Endothelial cell (in vitro differentiated cells): ENCODE results near the gene LRSAM1. TPM values are rescaled to one million over a fixed set of nuclear protein-coding genes. Genes with fewer than 3 reads are reported as not detected.

Source experiments
- DNase-seq: peaks from one replicate; pipeline ENCODE4 v3.0.0; 2021; ENCODE audit warnings: low spot score
- H3K27ac Mint-ChIP-seq: one replicate; pipeline ENCODE4 v1.8.0; 2021; ENCODE audit warnings: mixed read lengths, inconsistent platforms; ENCODE audit not compliant: unreplicated experiment
- H3K27me3 Mint-ChIP-seq: one replicate; pipeline ENCODE4 v1.8.0; 2021; ENCODE audit warnings: mild to moderate bottlenecking, moderate library complexity, mixed read lengths, inconsistent platforms; ENCODE audit not compliant: unreplicated experiment
- H3K36me3 Mint-ChIP-seq: one replicate; pipeline ENCODE4 v1.8.0; 2021; ENCODE audit warnings: mild to moderate bottlenecking, low read depth, mixed read lengths, inconsistent platforms; ENCODE audit not compliant: unreplicated experiment
- H3K4me1 Mint-ChIP-seq: one replicate; pipeline ENCODE4 v1.8.0; 2021; ENCODE audit warnings: mild to moderate bottlenecking, mixed read lengths, inconsistent platforms; ENCODE audit not compliant: unreplicated experiment
- H3K4me3 Mint-ChIP-seq: one replicate; pipeline ENCODE4 v1.8.0; 2021; ENCODE audit warnings: mild to moderate bottlenecking, mixed read lengths, inconsistent platforms; ENCODE audit not compliant: unreplicated experiment
- H3K9me3 Mint-ChIP-seq: one replicate; pipeline ENCODE4 v1.8.0; 2021; ENCODE audit warnings: mixed read lengths, inconsistent platforms; ENCODE audit not compliant: unreplicated experiment
- CTCF ChIP-seq: fragments of 200-600 bp; sonication (generic); IDR thresholded peaks from one replicate; pipeline ENCODE4 v1.5.0; 2021; ENCODE audit warnings: antibody characterized with exemption; ENCODE audit not compliant: unreplicated experiment
- total RNA-seq: library from RNA; stranded (reverse); fragmentation: NEBNext Ultra II Directional; extraction: Animal tissue kit (Norgen Biotek cat#: 25700); gene quantifications from one replicate; pipeline ENCODE4 v1.2.1, GENCODE V29; 2021; ENCODE audit not compliant: unreplicated experiment

Gene LRSAM1
- total RNA-seq, 1 donor from 2014 or later = 22.6 TPM

DNA sequence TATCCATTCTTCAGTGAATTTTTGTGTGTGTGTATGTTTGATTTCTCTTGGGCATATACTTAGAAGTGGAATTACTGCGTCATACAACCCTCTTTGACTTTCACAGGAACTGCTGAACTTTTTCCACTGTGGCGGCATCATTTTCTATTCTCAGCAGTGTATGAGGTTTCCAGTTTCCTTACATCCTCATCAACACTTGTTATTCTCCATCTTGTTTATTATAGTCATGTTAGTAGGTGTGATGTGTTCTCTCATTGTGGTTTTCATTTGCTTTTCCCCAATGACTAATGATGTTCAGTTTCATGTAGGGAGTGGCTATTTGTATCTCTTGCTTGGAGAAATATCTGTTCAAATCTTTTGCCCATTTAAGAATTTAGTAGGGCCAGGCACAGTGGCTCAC is 24.6 kb upstream of the LRSAM1 start:
- Mint-ChIP-seq H3K4me3 (peak overlapping the region; percentile 49), H3K36me3 (peaks cover 13% of the 10 kb centered on the region), H3K27me3 (no peaks in the 10 kb centered on the region), H3K27ac (peak overlapping the region; percentile 55), H3K9me3 (no peaks in the 10 kb centered on the region), H3K4me1 (peaks cover 31% of the 10 kb centered on the region)
- no peak for TF ChIP-seq CTCF
- no peak for DNase-seq

DNA sequence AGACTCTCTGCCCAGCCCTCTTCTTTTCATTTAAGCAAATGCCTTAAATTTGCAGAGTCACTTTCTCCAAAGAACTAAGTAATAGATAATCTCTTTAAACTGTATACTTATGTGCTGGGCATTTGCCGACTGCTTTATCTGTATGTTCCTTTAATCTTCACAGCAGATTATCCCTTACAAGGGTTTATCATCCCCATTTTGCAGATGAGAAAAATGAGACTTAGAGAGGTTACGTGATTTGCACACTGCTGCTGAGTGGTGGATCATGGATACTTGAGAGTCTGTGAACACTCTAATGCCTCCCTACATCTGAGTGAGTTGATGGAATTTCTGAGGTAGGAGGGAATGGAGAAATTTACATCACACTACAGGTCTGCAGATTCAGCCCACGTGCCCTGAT is 23.0 kb upstream of the LRSAM1 start:
- Mint-ChIP-seq H3K27me3 (no peaks in the 10 kb centered on the region), H3K36me3 (peaks cover 13% of the 10 kb centered on the region), H3K4me1 (peaks cover 23% of the 10 kb centered on the region), H3K9me3 (no peaks in the 10 kb centered on the region), H3K4me3 (no peak overlapping the region), H3K27ac (no peak overlapping the region)
- no peak for DNase-seq
- no peak for TF ChIP-seq CTCF

- Mint-ChIP-seq H3K4me1 (peaks cover 11% of the 10 kb centered on the region), H3K27ac (no peak overlapping the region), H3K36me3 (peaks cover 29% of the 10 kb centered on the region), H3K4me3 (no peak overlapping the region), H3K27me3 (no peaks in the 10 kb centered on the region), H3K9me3 (no peaks in the 10 kb centered on the region)
- DNase-seq = no peak
- no peak for TF ChIP-seq CTCF
These were observed 20.9 kb upstream of the LRSAM1 start for GRCh38 chr9:127430415-127430814.

GRCh38 chr9:127437497-127438264 is 13.6 kb upstream of the LRSAM1 start:
- H3K9me3 Mint-ChIP-seq = no peaks in the 10 kb centered on the region
- TF ChIP-seq CTCF = no peak
- H3K27ac Mint-ChIP-seq = no peak overlapping the region
- H3K36me3 Mint-ChIP-seq = peaks cover 62% of the 10 kb centered on the region
- no peak overlapping the region for H3K4me3 Mint-ChIP-seq
- no peaks in the 10 kb centered on the region for H3K4me1 Mint-ChIP-seq
- DNase-seq = no peak
- H3K27me3 Mint-ChIP-seq = no peaks in the 10 kb centered on the region

GRCh38 chr9:127438394-127438793 is 12.9 kb upstream of the LRSAM1 start:
- no peak for TF ChIP-seq CTCF

More at GRCh38 chr9:127438394-127438793, 12.9 kb upstream of the LRSAM1 start:
- H3K9me3 Mint-ChIP-seq = no peaks in the 10 kb centered on the region
- no peaks in the 10 kb centered on the region for H3K27me3 Mint-ChIP-seq
- no peak overlapping the region for H3K4me3 Mint-ChIP-seq
- H3K36me3 Mint-ChIP-seq = peaks cover 62% of the 10 kb centered on the region
- no peaks in the 10 kb centered on the region for H3K4me1 Mint-ChIP-seq
- DNase-seq = no peak
- no peak overlapping the region for H3K27ac Mint-ChIP-seq
